Measurements from ENCODE around the gene IRGC. TPM values are rescaled to one million over a fixed set of nuclear protein-coding genes. Genes with fewer than 3 reads are reported as not detected.

The IRGC gene
- total RNA-seq, 1 experiment from 2014 or later: not detected

DNA sequence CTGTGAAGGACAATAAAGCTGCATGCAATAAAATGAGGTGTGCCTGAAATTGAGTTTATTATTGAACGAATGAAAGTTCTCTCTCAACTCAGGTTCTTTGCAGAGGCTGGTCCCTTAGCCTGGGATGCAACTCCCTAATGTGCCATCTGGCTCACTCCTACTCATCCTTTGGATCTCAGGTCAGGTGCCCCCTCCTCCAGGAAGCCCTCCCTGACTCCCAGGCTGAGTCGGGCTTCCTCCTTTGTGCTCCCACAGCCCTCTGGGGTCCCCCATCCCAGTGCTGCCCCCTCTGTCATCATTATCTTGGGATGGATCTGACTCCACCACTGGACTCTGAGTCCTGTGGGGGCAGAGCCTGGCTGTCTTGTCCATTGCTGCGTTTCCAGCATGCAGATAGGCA lies 2.7 kb upstream of the IRGC start:
- Histone ChIP-seq H2AK5ac (ENCODE audit: insufficient read length, low read length) (no peak overlapping the region), H3K9ac (ENCODE audit: extremely low read depth, insufficient read length, low read length) (no peak overlapping the region), H2BK120ac (ENCODE audit: low read depth, low read length, poor library complexity, severe bottlenecking) (no peak overlapping the region), H3K18ac (ENCODE audit: insufficient read length, low read depth, low read length) (no peak overlapping the region), H3K4me2 (ENCODE audit: insufficient read depth, insufficient read length, low read length) (no peak overlapping the region), H3K27me3 (ENCODE audit: insufficient read depth, low read length) (no peaks in the 10 kb centered on the region), H3K79me1 (ENCODE audit: insufficient read depth, low read depth, low read length, poor library complexity, severe bottlenecking) (no peaks in the 10 kb centered on the region), H2AFZ (ENCODE audit: low read length) (no peak overlapping the region), H3K23me2 (ENCODE audit: insufficient read length, low read depth, low read length, poor library complexity, severe bottlenecking) (no peaks in the 10 kb centered on the region), H3K27ac (ENCODE audit: insufficient read length, low read depth, low read length) (no peak overlapping the region), H4K91ac (ENCODE audit: insufficient read length, low read depth, low read length) (no peak overlapping the region), H3K4ac (ENCODE audit: low read depth, low read length) (no peak overlapping the region), H3K4me1 (ENCODE audit: insufficient read depth, low read length) (no peaks in the 10 kb centered on the region), H2BK12ac (ENCODE audit: insufficient read length, low read depth, low read length) (no peak overlapping the region), H3K14ac (ENCODE audit: insufficient read depth, low read length) (no peak overlapping the region), H3K56ac (ENCODE audit: insufficient read length, low read depth, low read length) (no peak overlapping the region), H3K79me2 (ENCODE audit: insufficient read depth, low read length) (no peaks in the 10 kb centered on the region), H4K8ac (replicated peaks; ENCODE audit: insufficient read length, low read depth, low read length) (no peak overlapping the region), H4K5ac (ENCODE audit: insufficient read length, low read depth, low read length) (no peak overlapping the region), H2BK5ac (ENCODE audit: insufficient read length, low read length) (no peak overlapping the region), H3K9me3 (ENCODE audit: control insufficient read depth, low read depth, low read length) (no peaks in the 10 kb centered on the region), H4K20me1 (ENCODE audit: control insufficient read depth, insufficient read depth, insufficient read length) (no peaks in the 10 kb centered on the region), H2BK20ac (ENCODE audit: low read depth, low read length, poor library complexity, severe bottlenecking) (no peak overlapping the region), H3T11ph (ENCODE audit: low read length) (no peak overlapping the region), H3K23ac (ENCODE audit: insufficient read length, low read depth, low read length) (no peak overlapping the region), H2BK15ac (ENCODE audit: low read depth, low read length) (no peak overlapping the region)
- no peak overlapping the region for H3K4me3 Mint-ChIP-seq
- TF ChIP-seq, protein P1, sequence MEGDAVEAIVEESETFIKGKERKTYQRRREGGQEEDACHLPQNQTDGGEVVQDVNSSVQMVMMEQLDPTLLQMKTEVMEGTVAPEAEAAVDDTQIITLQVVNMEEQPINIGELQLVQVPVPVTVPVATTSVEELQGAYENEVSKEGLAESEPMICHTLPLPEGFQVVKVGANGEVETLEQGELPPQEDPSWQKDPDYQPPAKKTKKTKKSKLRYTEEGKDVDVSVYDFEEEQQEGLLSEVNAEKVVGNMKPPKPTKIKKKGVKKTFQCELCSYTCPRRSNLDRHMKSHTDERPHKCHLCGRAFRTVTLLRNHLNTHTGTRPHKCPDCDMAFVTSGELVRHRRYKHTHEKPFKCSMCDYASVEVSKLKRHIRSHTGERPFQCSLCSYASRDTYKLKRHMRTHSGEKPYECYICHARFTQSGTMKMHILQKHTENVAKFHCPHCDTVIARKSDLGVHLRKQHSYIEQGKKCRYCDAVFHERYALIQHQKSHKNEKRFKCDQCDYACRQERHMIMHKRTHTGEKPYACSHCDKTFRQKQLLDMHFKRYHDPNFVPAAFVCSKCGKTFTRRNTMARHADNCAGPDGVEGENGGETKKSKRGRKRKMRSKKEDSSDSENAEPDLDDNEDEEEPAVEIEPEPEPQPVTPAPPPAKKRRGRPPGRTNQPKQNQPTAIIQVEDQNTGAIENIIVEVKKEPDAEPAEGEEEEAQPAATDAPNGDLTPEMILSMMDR (conservative IDR thresholded peaks at IDR 0.05): no peak
- H3K36me3 Mint-ChIP-seq (ENCODE audit: insufficient read depth in 1 of 3, low read depth in 3 of 3): peaks cover 0 to 8% (median 1%) of the 10 kb centered on the region in 3 experiments; a peak in 4 of 7 replicates
- no peak overlapping the region for H3K27ac Mint-ChIP-seq
- WGBS (ENCODE audit: extremely low coverage, insufficient read length, low lambda C conversion rate): no CpG with 5 or more reads among the region's 3 CpGs
- peaks cover 4 to 9% of the 10 kb centered on the region in 2 experiments; a peak in 3 of 4 replicates for H3K4me1 Mint-ChIP-seq
- peaks cover 8 to 9% of the 10 kb centered on the region in 2 experiments for H3K9me3 Mint-ChIP-seq
- peaks cover 17% of the 10 kb centered on the region for H3K27me3 Mint-ChIP-seq (ENCODE audit: low read depth)
- DNase-seq: no peak

All from H9 (cell line).